Measurements from ENCODE around the gene SORCS1.

SORCS1 gene

DNA sequence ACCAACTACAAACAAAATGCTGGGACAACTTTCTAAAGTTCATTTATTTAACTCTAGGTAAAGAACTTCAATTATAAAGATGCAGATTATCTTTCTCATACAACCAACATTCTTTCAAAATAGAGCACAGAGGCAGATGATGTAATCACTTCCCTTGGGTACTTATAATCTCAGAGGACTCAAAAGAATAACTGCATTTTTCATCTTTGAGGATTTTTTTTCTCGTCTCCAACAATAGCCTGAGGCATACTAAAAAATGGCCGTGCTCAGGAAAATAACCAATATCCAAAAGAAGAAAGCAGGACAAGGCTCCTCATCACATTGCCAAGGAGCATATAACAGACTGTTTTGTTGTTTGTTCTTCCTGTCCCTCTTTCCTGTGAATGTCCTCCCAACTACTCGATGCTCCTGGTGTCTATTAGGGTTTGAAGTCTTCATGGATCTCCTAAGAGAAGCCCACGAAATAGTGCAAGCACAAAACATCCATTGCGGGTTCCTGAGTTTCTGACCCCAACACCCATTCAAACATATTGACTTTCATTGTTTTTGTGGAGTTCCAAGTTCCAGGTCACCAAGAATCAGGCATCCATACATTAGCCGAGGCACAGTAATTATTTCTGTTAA is 182.9 kb downstream of the SORCS1 start:
- CTCF ChIA-PET = no interaction called here

DNA sequence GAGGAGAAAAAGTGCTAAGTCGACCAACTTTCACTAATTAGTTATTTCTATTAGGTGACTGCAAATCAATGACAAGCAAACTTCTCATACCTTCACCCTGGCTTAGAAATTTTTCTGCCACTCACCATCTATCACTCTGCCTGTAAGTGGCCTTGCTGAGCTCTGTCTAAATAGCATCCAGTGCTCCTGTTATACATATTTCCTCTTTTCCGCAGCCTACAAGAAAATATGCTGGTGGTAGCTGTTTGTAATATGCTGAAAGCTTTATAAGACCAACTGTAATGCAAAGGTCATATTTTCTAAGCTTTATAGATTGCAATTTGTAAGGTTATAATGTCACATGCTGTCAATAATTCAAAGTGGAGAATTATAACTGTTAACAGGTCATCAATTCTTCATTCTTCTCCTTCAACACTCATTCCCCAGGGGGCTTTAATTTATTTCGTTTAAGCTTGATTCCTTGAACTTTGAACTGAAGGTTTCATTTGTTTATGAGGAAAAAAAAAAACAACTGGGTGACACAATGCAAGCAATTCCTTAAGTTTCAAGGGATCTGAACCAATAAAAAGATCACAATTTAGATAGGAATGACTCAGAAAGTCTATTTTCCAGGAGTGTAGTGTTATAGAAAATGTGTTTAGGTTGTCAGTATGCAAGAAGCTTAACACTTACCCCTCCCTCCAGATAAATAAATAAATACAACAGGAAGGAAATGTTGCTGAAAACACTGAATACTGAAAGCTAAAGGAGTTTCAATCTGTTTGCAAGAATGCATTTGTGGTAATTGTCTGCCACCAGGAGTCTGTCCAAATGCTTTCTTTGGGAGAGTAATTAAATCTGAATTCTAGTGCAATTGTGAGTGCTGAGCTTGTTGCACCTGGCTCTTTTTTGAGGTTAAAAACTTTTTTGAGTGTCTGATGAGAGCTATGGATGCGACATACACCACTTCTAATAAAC is 183.7 kb downstream of the SORCS1 start:
- TF ChIP-seq NFRKB (IDR thresholded peaks at IDR 0.05) (no peak), FOXK2 (IDR thresholded peaks at IDR 0.05) (peak; percentile 83), SUZ12 (IDR thresholded peaks at IDR 0.05) (no peak), CTBP1 (IDR thresholded peaks at IDR 0.05; ENCODE audit: borderline replicate concordance) (peak; percentile 100), TARDBP (IDR thresholded peaks at IDR 0.05) (peak; percentile 66; the same call in 1 of the 2 replicates), HDGF (IDR thresholded peaks at IDR 0.05; ENCODE audit: borderline replicate concordance) (no peak), ELF4 (IDR thresholded peaks at IDR 0.05) (no peak), ARNT (IDR thresholded peaks at IDR 0.05) (peak; percentile 88), ZNF384 (IDR thresholded peaks at IDR 0.05) (peak; percentile 98), FOXA1 (IDR thresholded peaks at IDR 0.05) (no peak; the same call in 1 of the 2 replicates), BHLHE40 (IDR thresholded peaks at IDR 0.05; ENCODE audit: borderline replicate concordance) (no peak), LEF1 (IDR thresholded peaks at IDR 0.05; ENCODE audit: borderline replicate concordance) (peak; percentile 98), L3MBTL2 (conservative IDR thresholded peaks at IDR 0.05) (0 out of 2 replicates have a peak, but pooled peaks have one; percentile 18), SP1 (IDR thresholded peaks at IDR 0.05) (no peak), FOXM1 (IDR thresholded peaks at IDR 0.05; ENCODE audit: borderline replicate concordance) (peak; percentile 87; the same call in 1 of the 2 replicates)
- TF ChIP-seq, protein P1, sequence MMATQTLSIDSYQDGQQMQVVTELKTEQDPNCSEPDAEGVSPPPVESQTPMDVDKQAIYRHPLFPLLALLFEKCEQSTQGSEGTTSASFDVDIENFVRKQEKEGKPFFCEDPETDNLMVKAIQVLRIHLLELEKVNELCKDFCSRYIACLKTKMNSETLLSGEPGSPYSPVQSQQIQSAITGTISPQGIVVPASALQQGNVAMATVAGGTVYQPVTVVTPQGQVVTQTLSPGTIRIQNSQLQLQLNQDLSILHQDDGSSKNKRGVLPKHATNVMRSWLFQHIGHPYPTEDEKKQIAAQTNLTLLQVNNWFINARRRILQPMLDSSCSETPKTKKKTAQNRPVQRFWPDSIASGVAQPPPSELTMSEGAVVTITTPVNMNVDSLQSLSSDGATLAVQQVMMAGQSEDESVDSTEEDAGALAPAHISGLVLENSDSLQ (IDR thresholded peaks at IDR 0.05) = peak; percentile 97
- CTCF ChIA-PET = interaction anchor here (1.0 kb wide), 1 partner anchor 104 kb away, joined by 3 read pairs; no protein-coding TSS in a partner anchor
- DNase-seq (ENCODE audit: extremely low spot score) = peak; percentile 54

More for the DNA sequence above, 182.9 kb downstream of the SORCS1 start:
- TF ChIP-seq L3MBTL2 (conservative IDR thresholded peaks at IDR 0.05) (no peak), ZNF384 (IDR thresholded peaks at IDR 0.05) (no peak), NFRKB (IDR thresholded peaks at IDR 0.05) (no peak), SP1 (IDR thresholded peaks at IDR 0.05) (no peak), BHLHE40 (IDR thresholded peaks at IDR 0.05; ENCODE audit: borderline replicate concordance) (no peak), FOXA1 (IDR thresholded peaks at IDR 0.05) (no peak)
- TF ChIP-seq, protein P1 (IDR thresholded peaks at IDR 0.05) = no peak
- no peak for DNase-seq (ENCODE audit: extremely low spot score)
- POLR2A ChIA-PET = interaction anchor here (0.6 kb wide), 1 partner anchor 11 kb away, joined by 3 read pairs; no protein-coding TSS in a partner anchor

DNA sequence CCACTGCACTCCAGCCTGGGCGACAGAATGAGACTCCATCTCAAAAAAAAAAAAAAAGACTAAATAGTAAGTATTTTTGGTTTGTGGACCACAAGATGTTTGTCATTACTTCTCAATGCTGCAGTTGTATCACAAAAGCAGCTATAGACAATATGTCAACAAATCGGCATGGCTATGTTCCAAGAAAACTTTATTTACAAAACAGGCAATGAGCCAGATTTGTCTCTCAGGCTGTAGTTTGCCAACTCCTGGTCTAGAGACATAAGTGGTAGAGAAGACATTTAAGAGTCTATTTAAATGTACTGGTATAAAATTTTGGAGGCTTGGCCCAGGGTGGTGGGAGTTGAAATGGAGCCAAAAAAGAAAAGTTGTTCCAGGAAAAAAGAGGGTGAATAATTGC is 185.8 kb downstream of the SORCS1 start:
- TF ChIP-seq ARNT (IDR thresholded peaks at IDR 0.05) (no peak), CTBP1 (IDR thresholded peaks at IDR 0.05; ENCODE audit: borderline replicate concordance) (no peak), SP1 (IDR thresholded peaks at IDR 0.05) (no peak), FOXK2 (IDR thresholded peaks at IDR 0.05) (no peak), ELF4 (IDR thresholded peaks at IDR 0.05) (no peak), L3MBTL2 (conservative IDR thresholded peaks at IDR 0.05) (no peak), FOXM1 (IDR thresholded peaks at IDR 0.05; ENCODE audit: borderline replicate concordance) (no peak), FOXA1 (IDR thresholded peaks at IDR 0.05) (no peak), HDGF (IDR thresholded peaks at IDR 0.05; ENCODE audit: borderline replicate concordance) (no peak), BHLHE40 (IDR thresholded peaks at IDR 0.05; ENCODE audit: borderline replicate concordance) (no peak), NFRKB (IDR thresholded peaks at IDR 0.05) (no peak), SUZ12 (IDR thresholded peaks at IDR 0.05) (no peak), ZNF384 (IDR thresholded peaks at IDR 0.05) (no peak), TARDBP (IDR thresholded peaks at IDR 0.05) (no peak), LEF1 (IDR thresholded peaks at IDR 0.05; ENCODE audit: borderline replicate concordance) (no peak)
- TF ChIP-seq, protein P1 (IDR thresholded peaks at IDR 0.05) = no peak
- ChIA-PET POLR2A (no interaction called here), CTCF (no interaction called here)
- no peak for DNase-seq (ENCODE audit: extremely low spot score)

More for the DNA sequence above, 183.7 kb downstream of the SORCS1 start:
- POLR2A ChIA-PET = no interaction called here

DNA sequence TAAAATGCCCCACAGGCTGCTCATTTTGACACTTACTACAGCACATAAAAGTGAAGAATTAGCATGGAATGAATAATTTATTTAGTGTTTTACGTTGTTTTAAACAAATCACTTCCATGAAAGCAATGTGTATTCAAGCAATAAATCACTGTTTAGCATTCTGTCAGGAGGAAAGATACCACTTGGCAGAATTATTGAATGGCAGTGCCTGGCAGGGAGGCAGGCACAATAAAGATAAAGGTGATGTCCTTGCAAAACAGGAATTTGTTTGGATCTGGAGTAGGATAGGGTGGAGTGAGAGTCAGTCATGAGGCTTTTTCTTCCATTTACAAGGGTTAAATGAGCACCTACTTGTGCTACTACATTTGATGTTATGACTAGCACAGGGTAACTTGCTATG is 190.8 kb downstream of the SORCS1 start:
- no peak for DNase-seq (ENCODE audit: extremely low spot score)
- ChIA-PET CTCF (interaction anchor here (1.0 kb wide), 1 partner anchor 29 kb away, joined by 8 read pairs; no protein-coding TSS in a partner anchor), POLR2A (no interaction called here)
- TF ChIP-seq CTBP1 (IDR thresholded peaks at IDR 0.05; ENCODE audit: borderline replicate concordance) (peak; percentile 57; the same call in 1 of the 2 replicates), FOXK2 (IDR thresholded peaks at IDR 0.05) (no peak), FOXM1 (IDR thresholded peaks at IDR 0.05; ENCODE audit: borderline replicate concordance) (no peak), ZNF384 (IDR thresholded peaks at IDR 0.05) (no peak), SP1 (IDR thresholded peaks at IDR 0.05) (no peak), FOXA1 (IDR thresholded peaks at IDR 0.05) (no peak)
- TF ChIP-seq, protein P1 (IDR thresholded peaks at IDR 0.05) = peak; percentile 94

DNA sequence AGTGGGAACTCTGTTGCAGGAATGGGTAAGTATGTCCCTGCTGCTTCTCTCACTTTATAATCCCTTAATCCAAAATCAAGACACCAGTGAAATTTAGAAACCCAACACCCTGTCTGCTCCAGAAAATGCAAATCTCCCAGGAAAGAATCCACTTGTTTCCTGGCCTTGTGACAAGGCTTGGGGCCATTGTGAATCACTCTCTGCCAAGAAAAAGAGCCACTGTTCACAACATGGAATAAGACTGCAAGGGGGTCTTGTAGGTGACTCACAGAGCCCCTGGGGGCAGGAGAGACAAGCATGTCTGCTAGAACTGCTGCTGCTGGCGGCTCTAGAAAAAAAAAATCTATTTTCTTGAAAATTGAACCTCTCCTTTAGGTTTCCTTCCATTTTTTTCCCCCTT is 191.2 kb downstream of the SORCS1 start:
- DNase-seq (ENCODE audit: extremely low spot score) = no peak
- TF ChIP-seq ZNF384 (IDR thresholded peaks at IDR 0.05) (no peak), LEF1 (IDR thresholded peaks at IDR 0.05; ENCODE audit: borderline replicate concordance) (no peak), CTBP1 (IDR thresholded peaks at IDR 0.05; ENCODE audit: borderline replicate concordance) (no peak), HDGF (IDR thresholded peaks at IDR 0.05; ENCODE audit: borderline replicate concordance) (no peak), SP1 (IDR thresholded peaks at IDR 0.05) (no peak), FOXK2 (IDR thresholded peaks at IDR 0.05) (no peak), L3MBTL2 (conservative IDR thresholded peaks at IDR 0.05) (no peak), ELF4 (IDR thresholded peaks at IDR 0.05) (no peak), NFRKB (IDR thresholded peaks at IDR 0.05) (no peak), FOXA1 (IDR thresholded peaks at IDR 0.05) (no peak), SUZ12 (IDR thresholded peaks at IDR 0.05) (no peak), TARDBP (IDR thresholded peaks at IDR 0.05) (no peak), BHLHE40 (IDR thresholded peaks at IDR 0.05; ENCODE audit: borderline replicate concordance) (no peak), FOXM1 (IDR thresholded peaks at IDR 0.05; ENCODE audit: borderline replicate concordance) (no peak), ARNT (IDR thresholded peaks at IDR 0.05) (no peak)
- TF ChIP-seq, protein P1 (IDR thresholded peaks at IDR 0.05) = no peak
- CTCF ChIA-PET = no interaction called here
- POLR2A ChIA-PET = no interaction called here

Data from HEK293T (cell line).